ENCODE results near the gene TRMT2A.

DNA sequence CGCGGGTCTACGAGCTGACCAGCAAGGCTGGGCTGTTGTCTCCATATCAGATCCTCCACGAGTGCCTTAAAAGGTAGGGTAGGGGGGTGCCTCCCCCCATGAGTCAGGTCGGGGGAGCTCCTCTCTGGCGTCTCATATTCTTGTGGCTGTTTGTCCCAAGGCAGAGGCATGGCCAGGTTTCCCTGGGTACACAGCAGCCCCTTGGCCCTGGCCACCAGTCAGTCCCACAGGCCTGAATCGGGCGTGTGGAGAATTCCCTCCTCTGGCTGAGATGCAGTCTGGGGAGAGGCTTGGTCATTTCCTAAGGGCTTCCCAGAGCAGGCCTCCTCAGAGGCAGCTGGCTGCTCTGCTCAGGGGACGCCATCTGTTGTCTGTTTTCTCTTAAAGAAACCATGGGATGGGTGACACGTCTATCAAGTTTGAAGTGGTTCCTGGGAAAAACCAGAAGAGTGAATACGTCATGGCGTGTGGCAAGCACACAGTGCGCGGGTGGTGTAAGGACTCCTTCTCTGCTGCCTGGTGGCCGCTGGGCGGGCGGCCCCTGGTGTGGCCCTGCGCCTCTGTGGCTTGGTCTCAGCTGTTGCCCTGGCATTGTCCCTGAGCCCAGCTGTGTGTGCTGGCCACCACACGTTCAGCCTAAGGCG is 10.7 kb downstream of the TRMT2A start:
- TF ChIP-seq CTCF (optimal IDR thresholded peaks at IDR 0.05 in 1 of 3, IDR thresholded peaks at IDR 0.05 in 1 of 3, conservative IDR thresholded peaks at IDR 0.05 in 1 of 3; ENCODE audit: extremely low read depth in 1 of 3, insufficient read depth in 2 of 3, low read length in 3 of 3) (no peak), EZH2 (IDR thresholded peaks at IDR 0.05; ENCODE audit: low read length) (no peak)

Measured in keratinocyte (primary cell).